HG03469 (cell line): ENCODE measurements around the gene AZGP1.
"Not testable (repeated sequence)": the region's sequence is repeated elsewhere in the genome, so short reads cannot be mapped to it uniquely, and the experiment has no call there.

Source experiments
- ATAC-seq: cut with Tn5 transposase; IDR thresholded peaks from one replicate; pipeline ENCODE4 v1.9.1; 2021; ENCODE audit warnings: mild to moderate bottlenecking, moderate library complexity, moderate number of reproducible peaks; ENCODE audit not compliant: unreplicated experiment

AZGP1 gene

DNA sequence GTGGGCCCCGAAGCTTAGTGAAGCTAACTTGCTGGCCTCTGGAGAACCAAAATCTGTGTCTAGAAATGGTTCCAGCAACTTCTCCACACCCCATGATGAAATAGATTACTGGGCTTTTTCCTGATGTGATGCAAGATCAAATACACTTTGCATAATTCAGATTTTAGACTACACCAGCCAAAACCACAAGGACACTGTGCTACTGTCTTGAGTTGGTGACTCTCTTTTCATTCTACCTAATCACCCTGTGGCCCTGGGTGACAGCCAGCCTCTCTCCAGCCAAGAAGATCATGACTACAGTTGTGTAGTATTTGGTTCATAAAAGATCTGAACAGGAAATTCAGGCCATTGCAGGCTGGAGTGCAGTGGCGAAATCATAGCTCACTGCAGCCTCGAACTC, 22.2 kb downstream of the AZGP1 start:
- ATAC-seq = no peak

- ATAC-seq = not testable (repeated sequence)
These were observed 23.2 kb downstream of the AZGP1 start for GRCh38 chr7:99952649-99953048.

DNA sequence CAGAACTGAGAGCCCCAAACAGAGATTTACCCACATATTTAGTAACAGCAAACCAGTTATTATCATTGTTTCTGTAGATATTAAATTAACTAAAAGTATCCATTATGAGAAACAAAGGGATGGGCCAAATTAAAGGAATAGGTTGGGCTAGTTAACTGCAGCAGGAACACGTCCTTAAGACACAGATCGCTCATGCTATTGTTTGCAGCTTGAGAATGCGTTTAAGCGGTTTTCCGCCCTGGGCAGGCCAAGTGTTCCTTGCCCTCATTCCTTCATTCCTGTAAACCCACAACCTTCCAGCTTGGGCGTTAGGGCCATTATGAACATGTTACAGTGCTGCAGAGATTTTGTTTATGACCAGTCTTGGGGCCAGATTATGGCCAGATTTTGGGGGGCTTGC, 25.0 kb downstream of the AZGP1 start:
- ATAC-seq = not testable (repeated sequence)

DNA sequence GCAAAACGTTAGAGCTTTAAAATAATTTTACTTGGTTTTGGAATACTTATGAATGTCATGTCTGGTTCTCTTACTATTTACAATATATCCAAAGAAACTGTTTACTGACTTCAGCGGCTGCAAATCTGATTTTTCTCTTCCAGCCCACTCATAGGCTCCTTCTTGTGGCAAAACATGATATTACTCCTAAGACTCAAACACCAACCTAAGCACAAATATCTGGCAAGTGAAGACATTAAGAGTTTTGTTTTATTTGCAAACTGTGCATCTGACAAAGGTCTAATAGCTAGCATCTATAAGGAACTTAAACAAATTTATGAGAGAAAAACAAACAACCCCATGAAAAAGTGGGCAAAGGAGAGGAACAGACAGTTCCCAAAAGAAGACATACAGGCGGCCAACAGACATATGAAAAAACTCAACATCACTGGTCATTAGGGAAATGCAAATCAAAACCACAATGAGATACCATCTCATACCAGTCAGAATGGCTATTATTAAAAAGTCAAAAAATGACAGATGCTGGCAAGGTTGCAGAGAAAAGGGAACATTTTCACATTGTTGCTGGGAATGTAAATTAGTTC, 26.1 kb downstream of the AZGP1 start:
- ATAC-seq = no peak

GRCh38 chr7:99947608-99948007, 28.2 kb downstream of the AZGP1 start:
- no peak for ATAC-seq

- no peak for ATAC-seq
These were observed 31.2 kb downstream of the AZGP1 start for GRCh38 chr7:99944497-99945070.

DNA sequence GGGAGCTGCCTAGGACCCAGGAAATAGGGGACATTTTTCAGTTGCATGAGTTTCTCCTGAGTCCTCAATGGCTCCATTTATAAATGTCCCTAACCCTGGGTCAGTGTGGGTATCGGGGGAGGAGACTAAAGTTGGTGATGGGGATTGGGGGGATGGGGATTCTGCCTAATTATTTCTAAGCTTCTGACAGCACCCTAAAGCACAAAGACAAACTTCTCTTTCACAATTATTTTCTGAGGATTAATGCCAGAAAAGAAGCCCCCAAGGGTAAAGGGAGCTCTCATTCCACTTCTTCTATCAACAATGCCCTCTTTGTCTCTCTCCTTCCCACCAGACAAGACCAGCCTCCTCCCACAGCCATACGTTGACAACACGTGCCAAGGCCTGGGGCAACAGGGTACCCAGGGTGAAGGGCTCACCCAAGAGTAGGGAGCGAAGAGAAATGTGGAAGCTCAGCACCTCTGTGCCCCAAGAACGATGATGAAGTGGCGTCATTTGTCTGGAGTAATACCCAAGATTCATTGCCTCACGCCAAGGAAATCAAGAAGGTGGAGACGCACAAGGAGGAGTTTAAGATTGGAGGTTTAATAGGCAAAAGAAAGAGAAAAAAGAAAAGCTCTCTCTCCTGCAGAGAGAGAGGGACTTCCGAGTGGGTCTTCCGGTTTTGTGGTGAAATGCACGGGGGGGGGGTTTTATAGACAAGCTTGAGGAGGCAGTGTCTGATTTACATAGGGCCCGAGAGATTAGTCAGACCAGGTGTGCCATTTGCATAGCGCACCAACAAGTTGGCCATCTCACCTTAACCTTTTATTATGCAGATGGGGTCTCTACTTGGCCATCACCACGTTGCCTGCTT, 32.0 kb downstream of the AZGP1 start:
- no peak for ATAC-seq

GRCh38 chr7:99938296-99938695, 37.5 kb downstream of the AZGP1 start:
- no peak for ATAC-seq

DNA sequence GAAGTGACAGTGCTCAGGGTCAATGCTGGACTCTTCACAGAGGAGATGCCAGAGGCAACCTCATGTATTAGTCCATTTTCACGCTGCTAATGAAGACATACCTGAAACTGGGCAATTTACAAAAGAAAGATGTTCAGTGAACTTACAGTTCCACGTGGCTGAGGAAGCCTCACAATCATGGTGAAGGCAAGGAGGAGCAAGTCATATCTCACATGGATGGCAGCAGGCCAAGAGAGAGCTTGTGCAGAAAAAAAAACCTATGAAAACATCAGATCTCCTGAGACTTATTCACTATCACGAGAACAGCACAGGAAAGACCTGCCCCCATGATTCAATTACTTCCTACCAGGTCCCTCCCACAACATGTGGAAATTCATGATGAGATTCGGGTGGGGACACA, 40.8 kb downstream of the AZGP1 start:
- not testable (repeated sequence) for ATAC-seq

DNA sequence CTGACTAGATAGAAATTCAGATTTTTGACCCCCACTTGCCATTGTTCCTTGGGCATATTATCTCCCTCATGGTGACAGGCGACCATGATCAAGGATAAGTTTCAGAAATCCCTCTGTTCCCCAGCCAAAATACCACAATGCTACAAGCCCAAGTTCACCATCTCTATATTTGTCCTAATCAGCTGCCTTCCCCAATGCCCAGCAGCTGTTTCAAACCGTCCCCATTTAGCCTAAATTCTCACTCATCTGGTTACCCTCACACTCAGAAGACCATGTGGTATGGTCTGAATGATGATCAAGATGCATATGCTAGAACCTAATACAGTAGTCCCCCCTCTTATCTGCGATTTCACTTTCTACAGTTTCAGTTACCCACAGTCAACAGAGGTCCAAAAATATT, 45.5 kb downstream of the AZGP1 start:
- ATAC-seq = no peak

DNA sequence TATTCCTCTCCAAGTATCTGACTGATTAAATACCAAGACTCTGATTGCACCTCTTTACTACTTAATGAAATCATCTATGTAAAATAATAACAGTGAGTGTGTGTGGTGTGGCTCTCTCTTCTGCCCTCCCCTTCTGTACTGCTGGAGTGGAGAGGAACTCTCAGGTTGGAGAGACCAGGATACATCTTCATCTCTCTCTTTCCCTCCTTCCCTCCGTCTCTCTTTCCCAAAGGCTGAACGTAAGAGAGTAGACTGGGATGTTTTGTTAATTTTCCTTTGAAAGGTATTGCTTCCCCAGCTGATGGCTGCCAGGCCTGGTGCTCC, 46.1 kb downstream of the AZGP1 start:
- ATAC-seq = no peak

GRCh38 chr7:99928994-99929729, 46.7 kb downstream of the AZGP1 start, which contains the start of gene GJC3:
GJC3 (minus strand) TSS chr7:99929620; CDS start chr7:99929620, 0 bp downstream.
- ATAC-seq = no peak

GRCh38 chr7:99928188-99928587, 47.6 kb downstream of the AZGP1 start:
- no peak for ATAC-seq

- no peak for ATAC-seq
These were observed 48.3 kb downstream of the AZGP1 start for GRCh38 chr7:99927536-99927935.

DNA sequence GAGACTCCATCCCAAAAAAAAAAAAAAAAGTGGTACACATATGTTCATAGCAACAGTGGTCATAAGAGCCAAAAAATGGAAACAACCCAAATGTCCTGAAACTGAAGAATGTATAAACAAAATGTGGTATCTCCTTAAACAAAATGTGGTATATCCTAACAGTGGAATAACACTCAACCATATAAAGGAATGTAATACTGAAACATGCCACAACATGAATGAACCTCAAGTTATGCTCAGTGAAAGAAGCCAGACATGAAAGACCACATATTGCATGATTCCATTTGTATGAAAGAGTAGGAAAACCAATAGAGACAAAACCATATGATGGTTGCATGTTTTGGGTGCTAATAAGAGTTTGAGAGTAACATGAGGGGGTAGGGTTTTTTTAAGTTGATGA, 49.5 kb downstream of the AZGP1 start:
- no peak for ATAC-seq

GRCh38 chr7:99923200-99923599, 52.6 kb downstream of the AZGP1 start:
- ATAC-seq = no peak

DNA sequence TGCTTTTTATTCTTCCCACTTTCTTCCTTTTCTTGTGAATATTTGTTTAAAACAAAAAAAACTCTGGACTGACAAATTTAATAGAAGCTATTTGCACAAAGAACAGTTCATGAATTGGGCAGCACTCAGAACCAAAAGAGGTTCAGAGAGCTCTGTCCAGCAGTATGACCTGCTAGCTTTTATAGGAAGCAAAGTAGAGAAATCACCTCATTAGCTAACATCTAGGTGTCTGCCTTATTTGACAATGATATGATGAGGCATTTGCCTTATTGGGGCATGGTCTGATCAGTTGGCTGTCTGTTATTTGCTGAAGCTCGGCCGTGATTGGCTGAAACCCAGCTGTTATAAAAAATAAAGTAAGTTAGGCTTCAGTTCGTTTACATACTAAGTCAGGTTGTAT, 55.7 kb downstream of the AZGP1 start:
- ATAC-seq = no peak

- ATAC-seq = no peak
These were observed 56.1 kb downstream of the AZGP1 start for GRCh38 chr7:99919814-99920112.

DNA sequence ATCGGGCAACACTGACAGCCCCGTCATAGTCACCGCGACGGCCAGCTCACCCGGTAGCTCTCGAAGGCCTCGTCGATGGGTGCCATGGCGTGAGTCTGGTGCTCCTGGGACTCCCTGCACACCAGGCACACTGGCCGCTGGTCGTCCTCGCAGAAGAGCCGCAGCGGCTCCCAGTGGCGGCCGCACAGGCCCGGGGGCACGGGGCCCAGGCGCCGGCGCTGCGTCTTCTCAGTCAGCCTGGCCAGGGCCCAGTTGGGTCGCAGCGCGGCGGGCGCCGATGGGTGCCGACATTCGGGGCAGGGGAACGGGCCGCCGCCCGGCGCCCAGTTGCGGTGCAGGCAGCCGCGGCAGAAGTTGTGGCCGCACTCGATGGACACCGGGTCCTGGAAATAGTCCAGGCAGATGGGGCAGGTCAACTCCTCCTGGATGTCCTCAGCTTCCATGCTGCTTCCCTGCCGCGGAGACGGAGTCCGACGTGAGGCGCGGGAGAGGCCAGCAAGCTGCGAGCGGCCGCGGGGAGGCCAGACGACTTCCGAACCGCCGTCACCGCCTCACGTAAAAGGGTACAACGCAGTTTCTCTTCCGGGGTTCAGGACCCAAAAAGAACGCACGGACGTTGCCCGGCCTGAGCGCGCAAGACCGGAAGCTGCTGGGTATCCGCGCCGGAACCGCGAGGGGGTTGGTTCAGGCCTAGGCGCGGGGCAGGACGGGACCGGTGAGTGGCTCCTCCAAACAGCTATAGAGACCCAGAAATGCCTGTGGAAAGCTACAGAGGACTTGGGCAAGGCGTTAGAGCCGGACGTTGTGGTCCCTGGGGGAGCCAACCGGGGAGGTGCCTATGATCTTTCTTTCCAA, 56.6 kb downstream of the AZGP1 start, which contains the start of gene TRIM4:
Gene TRIM4, minus strand, starts transcription at position 572 of the 855 bp plus-strand sequence. Its CDS starts 129 bp downstream, at position 443.
- ATAC-seq = peak; percentile 76
